Stimulated activated CD4-positive, alpha-beta T cell treated with anti-CD3 and anti-CD28 coated beads, Interleukin-4, amount 100 ng/mL, for 48 hours (primary cell): ENCODE measurements around the gene IFITM5.
"Not testable (repeated sequence)": the region's sequence is repeated elsewhere in the genome, so short reads cannot be mapped to it uniquely, and the experiment has no call there.

Experiments used
- DNase-seq, 2 donors: peaks; one replicate each; pipeline ENCODE4 v3.0.0-alpha.2; 2020; ENCODE audit warnings: low read depth in 2 of 2

Gene IFITM5

DNA sequence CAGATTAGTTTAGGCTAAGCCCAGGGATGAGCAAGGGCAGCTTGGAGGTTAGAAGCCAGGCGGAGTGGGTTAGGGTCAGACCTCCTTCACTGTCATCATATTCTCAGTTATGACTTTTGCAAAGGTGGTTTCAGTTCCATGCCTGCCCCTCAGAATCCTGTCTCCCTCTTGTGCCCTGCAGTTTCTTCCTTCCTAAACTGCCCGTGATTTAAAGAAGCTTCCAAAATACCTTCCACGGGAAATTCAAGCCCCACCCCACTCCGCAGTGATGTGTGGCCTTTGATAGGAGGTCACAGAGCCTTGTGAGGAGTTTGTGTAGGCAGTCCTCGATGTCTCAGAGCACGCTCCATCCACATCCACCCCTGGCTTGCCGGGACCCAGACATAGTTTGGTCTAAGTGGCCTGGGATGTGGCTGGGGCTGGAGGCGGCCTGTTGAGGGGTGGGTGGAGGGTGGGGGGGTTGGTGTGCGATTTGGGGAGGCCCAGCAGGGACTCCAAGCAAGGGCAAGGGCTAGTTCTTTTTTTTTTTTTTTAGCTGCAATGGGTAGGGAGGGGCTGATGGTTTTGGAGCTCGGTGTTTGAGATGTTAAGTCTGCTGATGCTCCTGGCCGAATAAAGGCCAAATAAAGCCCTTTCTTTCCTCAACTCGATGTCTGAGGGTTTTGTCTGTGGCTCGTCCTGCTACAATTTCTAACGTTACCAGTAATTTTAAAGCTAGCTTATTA is 12.9 kb upstream of the IFITM5 start:
- DNase-seq: no peak

DNA sequence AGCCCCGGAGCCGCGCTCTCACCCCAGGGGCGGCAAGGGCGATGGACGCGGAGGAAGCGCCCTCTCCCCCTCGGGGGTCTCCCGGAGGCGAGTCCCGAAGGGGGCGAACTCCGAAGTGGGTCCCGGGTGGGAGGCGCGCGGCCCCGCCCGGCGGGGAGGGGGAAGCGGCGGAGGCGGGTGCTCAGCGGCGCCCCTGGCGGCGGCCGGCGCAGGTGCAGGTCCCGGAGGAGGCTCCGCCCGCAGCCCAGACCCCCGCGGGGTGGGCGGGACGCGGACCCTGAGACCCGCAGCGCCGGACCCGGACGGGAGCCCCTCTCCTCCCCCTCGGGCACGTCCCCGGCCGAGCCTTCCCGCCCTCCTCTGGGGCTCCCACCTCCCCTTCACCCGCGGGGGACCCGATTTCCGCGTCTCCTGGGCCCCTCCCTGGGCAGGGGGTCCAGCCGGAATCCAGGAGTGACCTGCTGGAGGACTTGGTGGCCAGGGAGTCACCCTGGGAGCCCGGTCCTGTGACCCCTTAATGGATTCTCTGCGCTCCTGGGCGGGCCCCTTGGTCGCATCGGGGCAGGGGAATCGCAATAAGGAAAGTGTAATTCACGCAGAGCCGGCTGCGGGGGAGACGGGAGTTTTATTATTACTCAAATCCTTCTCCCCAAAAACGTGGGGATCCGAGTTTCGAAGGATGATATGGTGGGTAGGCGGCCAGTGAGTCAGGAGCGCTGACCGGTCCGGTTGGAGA is 11.9 kb upstream of the IFITM5 start:
- DNase-seq: not testable (repeated sequence)

DNA sequence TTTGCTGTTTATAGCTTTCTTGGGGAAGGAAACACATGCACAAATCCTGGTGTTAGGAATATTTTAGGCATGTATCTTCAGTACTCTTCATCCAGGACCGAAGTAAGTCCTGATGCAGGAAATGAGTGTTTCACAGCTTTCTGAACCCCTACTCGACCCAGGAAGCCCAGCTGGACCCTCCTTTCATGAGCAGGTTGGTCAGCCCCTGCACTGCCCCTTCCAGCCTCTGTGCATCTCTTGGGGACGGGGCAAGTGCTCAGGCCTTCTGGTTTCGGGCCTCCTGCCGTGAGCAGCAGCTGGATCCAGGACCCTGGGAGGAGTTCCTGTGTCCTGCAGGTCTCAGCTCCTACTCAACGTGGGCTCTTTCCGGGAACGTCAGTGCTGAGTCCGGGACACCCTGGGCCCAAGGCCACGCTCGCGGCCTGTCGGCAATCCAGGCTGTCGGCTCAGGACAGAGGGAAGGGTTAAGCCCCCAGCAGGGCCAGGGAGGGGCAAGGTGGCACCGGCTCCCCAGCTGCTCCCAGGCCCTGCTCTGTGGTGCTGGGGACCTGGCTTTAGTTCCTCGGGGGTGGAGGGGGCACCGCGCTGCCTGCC is 10.8 kb upstream of the IFITM5 start:
- DNase-seq: not testable (repeated sequence)

DNA sequence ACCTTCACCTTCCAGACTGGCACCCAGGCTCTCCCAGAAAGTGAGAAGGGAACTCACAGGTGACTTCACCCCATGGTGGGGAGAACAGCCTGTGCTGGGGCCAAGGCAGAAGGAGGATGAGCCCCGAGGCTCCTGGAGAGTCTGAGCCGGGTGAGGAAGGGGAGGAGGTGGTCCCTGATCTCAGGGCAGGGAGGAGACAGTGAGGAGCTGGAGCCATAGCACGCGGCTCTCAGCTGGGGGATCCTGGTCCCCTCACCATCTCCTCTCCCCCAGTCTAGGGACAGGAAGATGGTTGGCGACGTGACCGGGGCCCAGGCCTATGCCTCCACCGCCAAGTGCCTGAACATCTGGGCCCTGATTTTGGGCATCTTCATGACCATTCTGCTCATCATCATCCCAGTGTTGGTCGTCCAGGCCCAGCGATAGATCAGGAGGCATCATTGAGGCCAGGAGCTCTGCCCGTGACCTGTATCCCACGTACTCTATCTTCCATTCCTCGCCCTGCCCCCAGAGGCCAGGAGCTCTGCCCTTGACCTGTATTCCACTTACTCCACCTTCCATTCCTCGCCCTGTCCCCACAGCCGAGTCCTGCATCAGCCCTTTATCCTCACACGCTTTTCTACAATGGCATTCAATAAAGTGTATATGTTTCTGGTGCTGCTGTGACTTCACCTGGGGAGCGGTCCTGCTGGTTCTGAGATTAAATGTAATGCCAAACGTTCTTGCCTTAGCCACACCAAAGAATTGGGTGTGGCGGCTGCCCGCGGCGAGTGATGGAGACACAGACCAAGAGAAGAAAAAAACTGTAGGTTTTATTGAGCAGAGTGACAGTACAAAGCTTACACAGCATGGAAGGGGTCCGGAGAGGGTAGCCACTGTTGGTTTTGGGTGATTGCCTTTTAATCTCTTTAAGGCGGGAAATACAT is 9.7 kb upstream of the IFITM5 start:
- DNase-seq: not testable (repeated sequence)

DNA sequence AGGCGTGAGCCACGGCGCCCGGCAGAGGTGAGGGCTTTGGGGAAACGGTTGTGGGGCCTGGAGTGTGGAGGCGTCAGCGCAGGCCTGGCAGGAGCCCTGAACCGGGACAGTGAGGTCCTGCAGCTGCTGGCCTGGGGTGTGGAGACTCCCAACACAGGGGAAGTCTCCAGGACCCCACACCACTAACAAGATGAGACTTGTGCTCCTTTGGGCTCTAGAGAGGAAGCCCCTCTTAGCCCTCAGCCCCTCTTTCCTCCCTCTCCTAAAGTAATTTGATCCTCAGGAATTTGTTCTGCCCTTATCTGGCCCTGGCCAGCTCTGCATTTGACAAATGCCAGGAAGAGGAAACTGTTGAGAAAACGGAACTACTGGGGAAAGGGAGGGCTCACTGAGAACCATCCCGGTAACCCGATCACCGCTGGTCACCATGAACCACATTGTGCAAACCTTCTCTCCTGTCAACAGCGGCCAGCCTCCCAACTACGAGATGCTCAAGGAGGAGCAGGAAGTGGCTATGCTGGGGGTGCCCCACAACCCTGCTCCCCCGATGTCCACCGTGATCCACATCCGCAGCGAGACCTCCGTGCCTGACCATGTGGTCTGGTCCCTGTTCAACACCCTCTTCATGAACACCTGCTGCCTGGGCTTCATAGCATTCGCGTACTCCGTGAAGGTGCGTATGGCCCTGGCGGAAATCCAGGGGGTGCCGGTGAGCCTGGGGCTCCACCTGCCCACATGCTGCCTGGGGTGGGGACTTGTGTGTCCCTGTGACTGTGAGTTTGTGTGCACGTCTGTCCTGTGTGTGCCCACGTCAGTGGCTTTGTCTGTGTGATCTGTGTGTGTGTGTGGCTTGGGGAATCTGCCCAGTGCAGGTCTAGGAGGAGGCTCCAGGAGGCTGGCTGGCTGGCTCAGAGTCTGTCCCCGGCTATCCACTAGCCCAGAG is 8.7 kb upstream of the IFITM5 start, which contains the start of gene IFITM2:
Gene IFITM2, plus strand, starts transcription at position 51 of the 943 bp plus-strand sequence. Its CDS starts 377 bp downstream, at position 428.
- not testable (repeated sequence) for DNase-seq

DNA sequence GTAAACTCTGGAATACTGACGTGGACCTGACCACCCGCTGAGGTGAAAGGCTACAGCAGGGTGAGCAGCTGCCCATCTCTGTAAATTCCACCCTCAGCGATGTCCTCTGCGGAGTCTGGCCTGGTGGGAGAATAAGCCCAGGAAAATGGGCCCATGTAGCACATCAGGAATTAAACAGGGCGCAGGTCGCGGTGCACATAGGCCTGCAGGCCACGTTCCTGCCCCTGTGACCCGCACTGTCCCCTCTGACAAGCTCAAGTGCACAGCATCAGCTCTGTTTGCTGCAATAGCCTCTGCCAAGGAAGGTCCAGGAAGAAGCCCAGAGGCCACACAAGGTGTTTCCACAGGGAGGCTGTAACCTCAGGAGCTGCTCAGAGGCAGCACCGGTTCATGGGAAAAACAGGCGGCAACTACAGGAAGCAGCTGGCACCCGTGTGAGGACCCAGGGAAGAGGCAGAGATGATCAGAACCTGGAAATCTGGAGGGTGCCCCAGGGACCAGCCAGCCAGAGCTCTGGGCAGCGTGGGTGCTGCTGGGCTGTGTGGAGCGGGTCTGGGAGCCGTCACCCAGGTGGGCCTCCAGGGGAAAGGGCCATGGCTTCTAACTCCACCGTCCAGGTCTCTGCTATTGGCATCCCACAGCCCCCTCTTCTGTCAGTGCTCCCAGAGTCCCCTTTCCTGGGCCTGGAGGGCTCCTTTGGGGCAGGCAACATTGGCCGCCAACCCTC is 7.5 kb upstream of the IFITM5 start:
- DNase-seq: no peak

DNA sequence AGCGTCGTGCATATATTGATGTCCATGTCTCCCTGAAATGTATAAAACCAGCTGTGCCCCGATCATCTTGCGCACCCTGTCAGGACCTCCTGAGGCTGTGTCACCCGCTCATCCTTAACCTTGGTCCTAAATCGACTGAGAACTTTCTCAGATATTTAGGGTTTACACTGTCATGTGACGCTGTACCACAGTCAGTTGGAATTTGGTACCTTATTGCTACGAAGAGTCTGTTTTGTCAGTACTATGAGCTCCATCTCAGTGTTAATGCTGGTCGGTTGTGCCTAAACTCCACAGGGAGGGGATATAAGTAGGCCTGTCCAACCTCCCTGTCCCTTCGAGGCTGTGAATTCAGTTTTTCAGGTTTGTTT is 6.5 kb upstream of the IFITM5 start:
- no peak for DNase-seq

DNA sequence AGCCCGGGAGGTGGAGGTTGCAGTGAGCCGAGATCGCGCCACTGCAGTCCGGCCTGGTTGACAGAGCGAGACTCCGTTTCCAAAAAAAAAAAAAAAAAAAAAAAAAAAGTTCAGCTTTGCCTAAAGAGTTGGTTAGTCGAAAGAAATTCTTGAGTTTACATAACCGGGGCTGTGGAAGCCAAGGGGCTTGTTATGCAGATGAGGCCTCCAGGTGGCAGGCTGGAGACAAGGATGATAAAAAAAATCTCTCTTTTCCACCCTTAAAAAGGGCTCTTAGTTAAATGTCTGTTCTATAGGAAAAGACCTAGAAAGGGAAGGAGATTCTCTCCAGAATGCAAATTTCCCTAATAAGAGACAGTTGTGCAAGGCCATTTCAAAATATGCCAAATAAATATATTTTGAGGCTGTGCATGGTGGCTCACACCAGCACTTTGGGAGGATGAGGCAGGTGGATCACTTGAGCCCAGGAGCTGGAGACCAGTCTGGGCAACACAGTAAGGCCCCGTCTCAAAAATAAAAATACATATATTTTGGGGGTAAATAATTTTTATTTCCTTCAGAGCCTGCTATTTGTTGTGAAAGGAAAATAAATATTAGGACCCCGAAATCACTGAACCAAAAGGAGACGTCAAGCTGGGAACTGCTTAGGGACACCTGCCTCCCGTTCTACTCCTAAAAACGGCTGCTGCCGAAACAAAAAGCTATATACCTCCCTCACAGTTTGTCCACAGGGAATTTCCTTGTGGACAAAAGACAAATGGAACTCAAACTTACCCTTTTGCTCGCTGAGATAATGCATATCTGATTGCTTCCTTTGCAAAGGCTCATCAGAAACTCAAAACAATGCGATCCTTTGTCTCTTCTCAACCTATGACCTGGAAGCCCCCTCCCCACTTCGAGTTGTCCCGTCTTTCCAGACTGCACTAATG is 5.9 kb upstream of the IFITM5 start:
- no peak for DNase-seq

DNA sequence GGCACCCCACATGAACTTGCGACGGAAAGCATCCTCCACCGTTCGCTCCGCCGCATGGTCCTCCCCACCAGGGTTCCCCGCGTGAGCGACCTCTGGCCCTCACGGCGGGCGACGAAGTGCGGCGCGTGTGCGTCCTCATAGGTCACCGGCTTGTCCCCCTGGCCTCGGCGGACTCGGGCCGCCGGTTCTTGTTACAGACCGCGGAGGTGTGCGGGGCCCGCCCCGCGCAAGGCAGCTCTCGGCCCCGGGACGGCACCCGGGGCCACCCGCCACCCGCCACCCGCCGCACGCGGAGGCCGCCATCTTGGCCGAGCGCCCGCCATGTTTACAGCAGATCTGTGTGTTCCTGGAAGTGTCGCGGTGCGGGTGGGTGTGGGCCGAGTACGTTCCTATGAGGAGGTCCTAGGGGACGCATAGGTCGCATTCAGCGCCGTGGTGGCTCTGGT is 4.8 kb upstream of the IFITM5 start:
- no peak for DNase-seq

DNA sequence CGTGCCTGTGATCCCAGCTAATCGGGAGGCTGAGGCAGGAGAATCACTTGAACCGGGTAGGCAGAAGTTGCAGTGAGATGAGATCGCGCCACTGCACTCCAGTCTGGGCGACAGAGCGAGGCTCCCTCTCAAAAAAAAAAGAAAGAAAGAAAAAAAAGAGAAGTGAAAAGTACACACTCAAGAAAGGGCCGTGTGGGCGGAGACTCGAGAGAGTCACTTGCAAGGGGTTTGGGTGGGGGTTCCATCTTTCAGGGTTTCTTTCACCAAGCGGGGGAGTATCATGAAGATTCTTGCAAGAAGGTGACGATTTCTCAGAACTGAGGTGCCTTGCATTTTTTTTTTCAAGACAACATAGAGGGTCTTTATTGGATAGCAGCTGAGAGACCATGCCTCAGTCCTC is 4.0 kb upstream of the IFITM5 start:
- no peak for DNase-seq

DNA sequence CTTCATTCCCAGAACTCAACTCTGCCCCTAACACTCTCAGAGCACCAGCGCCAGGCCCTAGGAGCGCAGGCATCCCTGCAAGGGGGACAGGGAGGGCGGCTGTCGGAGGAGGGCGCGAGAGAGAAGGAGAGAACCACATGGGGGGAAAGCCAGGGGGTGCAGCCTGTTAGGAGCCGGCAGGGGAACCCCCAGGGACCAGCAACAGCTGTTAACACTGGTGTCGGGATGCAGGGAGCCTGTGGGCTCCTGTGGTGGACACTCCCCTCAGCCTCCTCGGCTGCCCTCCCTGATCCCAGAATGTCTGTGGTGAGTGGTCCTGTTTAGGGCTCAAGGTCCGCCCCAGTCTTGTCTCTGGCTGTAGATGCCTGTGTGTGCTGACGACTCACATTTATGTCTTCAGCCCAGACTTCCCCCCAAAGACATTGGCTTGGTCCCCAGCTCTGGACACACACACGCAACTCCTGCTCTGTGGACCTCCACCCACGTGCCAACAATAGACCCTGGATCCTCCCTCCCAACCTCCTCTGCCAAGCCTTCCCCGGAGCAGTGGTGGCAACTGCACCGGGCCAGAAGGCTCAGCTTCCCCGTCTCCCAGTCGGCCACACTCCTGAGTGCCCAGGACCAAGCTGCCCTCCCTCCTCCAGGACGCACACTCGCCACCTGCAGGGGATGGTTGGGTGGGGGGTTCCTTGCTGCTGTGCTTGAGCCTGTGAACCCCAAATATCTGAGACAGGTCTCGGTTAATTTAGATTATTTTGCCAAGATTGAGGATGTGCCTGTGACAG is 817 bp upstream of the IFITM5 start:
- DNase-seq: no peak

DNA sequence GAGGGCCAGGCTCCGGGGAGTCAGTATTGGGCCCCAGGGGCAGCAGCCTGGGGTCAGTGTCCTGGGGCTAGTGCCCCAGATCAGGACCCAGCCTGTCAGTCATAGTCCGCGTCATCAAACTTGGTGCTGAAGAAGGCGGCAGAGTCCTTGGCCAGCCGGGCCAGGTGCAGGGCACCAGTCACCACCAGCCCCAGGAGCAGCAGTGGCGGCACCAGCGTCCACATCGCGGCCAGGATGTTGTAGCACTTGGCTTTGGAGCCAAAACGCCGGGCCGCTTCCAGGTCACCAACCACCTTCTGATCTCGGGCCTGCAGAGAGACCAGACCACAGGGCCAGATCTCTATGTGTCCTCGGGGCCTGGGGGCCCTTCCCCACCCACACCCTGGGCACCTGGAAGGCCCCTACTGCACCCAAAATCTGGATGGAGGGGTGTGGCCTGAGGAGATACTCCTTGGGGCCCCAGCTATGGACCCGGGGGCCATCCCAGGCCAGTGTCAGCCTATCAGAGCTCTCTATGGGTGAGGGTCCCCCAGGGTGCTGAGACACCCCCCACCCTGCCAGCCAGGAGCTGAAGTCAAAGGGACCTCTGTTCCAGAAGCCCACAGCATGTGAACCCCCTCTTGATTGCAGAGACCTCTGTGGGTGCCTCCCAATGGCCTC is 790 bp downstream of the IFITM5 start:
- DNase-seq: no peak

DNA sequence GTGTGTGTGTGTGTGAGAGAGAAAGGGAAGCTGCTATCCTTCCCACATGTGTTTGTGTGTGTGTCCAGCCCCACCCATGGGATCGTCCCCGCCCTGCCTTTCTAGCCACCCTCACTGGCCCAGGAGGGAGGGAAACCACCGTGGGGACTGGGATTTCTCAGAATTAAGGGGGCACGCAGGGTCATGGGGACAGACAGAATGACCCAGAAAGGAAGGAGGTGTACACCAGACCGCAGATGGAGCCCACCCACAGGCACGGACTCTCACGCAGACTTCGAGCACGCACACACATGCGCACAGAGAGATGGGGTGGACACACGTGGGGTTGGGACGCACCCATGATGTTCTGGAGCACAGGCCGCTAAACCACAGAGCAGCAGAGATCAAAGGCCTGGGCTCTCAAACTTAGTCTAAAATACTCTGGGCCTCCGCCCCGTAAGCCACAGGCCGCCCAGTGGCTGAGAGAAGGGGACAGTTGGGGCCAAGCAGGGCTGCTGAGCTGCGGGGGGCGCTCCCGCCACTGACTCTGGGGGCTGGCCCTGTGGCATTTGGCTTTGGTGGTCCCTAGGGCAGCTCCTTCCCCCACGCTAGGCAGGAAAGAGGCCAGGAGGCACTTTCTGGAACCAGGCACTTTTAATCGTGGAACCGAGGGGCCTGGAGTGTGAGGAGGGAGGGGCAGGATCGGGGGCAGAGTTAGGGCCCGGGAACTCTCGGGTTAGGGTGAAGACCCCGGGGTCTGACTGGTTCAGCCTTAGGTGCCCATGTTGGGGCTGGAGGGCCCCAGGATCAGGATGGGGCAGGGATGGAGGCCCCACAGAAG is 1.5 kb downstream of the IFITM5 start:
- no peak for DNase-seq

DNA sequence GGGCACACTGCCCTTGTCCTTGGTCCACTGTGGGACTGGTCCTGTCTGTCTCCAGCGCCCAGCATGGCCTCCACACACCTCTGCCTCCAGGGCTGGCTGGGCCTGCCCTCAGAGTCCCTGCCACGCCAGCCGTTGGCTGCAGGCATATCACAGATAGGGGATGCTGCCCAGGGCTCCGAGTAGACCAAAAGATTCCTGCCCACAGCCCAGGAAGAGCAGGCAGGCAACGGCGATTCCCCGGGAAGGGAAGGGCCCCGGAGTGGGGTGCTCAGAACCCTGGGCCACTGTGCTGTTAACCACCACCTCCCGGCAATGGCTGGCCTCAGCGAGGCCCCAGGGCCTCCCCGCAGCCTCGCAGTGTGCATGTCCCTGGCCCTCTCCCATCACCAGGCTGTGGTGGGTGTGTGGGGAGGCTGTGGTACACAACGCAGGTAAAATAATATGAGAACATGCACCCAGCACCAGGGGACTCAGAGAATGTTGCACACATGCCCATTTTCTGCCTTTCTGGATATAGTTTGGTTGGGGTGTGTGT is 2.2 kb downstream of the IFITM5 start:
- no peak for DNase-seq

DNA sequence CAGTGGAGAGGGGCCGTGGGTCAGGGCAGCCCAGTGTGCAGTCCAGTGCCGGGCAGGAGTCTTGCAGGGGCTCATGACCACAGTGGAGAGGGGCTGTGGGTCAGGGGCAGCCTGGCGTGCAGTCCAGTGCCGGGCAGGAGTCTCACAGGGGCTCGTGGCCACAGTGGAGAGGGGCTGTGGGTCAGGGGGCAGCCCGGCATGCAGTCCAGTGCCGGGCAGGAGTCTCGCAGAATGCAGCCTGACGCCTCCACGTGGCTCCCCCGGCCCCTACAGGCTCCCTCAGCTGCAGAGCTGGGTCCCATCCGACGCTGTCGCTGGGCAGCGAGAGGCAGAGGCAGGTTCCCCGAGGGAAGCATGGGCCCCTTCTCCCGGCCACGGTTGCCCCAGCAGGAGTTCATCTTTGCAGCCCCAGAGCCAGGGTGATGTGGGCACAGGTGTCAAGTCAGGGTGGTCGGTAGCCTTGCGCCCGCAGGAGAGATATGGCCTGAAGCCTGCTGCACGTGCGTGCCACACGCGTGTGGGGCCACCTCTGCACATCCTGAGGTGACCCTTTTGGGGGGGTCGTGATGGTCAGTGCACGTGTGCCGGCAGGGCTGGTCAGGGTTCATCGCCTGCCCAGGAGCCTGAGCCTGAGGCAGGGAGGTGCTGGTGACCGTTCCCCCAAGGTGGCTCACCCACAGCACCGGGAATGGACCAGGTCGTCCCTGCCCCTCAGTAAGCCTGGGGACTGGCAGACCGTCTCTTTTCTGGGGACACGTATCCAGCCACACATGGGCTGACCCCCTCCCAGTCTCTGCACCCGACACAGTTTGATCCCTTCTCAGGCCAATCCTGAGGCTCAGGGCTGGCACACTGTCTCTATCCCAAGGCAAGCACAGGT is 2.9 kb downstream of the IFITM5 start:
- no peak for DNase-seq
